ENCODE data around the gene DNAH1.

DNAH1 gene

DNA sequence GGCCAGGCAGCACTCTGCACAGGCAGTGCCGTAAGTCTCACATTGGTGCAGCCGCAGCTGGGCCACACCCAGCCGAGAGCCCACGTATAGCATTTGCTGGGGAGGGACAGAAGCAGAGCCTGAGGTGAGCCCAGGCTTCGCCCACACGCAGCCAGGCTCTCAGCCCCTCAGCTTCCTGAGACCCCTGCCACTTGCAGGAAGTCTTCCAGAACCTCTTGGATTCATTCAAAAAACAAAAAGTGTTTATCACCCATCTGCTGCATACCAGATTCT lies 121.9 kb downstream of the DNAH1 start:
- H3K27ac ChIP-seq, result no peak overlapping the region
- TF ChIP-seq, protein P1, sequence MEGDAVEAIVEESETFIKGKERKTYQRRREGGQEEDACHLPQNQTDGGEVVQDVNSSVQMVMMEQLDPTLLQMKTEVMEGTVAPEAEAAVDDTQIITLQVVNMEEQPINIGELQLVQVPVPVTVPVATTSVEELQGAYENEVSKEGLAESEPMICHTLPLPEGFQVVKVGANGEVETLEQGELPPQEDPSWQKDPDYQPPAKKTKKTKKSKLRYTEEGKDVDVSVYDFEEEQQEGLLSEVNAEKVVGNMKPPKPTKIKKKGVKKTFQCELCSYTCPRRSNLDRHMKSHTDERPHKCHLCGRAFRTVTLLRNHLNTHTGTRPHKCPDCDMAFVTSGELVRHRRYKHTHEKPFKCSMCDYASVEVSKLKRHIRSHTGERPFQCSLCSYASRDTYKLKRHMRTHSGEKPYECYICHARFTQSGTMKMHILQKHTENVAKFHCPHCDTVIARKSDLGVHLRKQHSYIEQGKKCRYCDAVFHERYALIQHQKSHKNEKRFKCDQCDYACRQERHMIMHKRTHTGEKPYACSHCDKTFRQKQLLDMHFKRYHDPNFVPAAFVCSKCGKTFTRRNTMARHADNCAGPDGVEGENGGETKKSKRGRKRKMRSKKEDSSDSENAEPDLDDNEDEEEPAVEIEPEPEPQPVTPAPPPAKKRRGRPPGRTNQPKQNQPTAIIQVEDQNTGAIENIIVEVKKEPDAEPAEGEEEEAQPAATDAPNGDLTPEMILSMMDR (IDR thresholded peaks at IDR 0.05; ENCODE audit: low read depth, low read length, missing control alignments), result no peak
- no peaks in the 10 kb centered on the region for H3K27me3 ChIP-seq (replicated peaks)
- DNase-seq, result no peak
- in situ Hi-C loops (cut with HindIII; ENCODE audit: low pct_ligation_motif_present, low sequenced_read_pairs), result no loop called here
- no peaks in the 10 kb centered on the region for H3K36me3 ChIP-seq (replicated peaks)
- H3K4me3 ChIP-seq (ENCODE audit: low read depth, low read length), result no peak overlapping the region

DNA sequence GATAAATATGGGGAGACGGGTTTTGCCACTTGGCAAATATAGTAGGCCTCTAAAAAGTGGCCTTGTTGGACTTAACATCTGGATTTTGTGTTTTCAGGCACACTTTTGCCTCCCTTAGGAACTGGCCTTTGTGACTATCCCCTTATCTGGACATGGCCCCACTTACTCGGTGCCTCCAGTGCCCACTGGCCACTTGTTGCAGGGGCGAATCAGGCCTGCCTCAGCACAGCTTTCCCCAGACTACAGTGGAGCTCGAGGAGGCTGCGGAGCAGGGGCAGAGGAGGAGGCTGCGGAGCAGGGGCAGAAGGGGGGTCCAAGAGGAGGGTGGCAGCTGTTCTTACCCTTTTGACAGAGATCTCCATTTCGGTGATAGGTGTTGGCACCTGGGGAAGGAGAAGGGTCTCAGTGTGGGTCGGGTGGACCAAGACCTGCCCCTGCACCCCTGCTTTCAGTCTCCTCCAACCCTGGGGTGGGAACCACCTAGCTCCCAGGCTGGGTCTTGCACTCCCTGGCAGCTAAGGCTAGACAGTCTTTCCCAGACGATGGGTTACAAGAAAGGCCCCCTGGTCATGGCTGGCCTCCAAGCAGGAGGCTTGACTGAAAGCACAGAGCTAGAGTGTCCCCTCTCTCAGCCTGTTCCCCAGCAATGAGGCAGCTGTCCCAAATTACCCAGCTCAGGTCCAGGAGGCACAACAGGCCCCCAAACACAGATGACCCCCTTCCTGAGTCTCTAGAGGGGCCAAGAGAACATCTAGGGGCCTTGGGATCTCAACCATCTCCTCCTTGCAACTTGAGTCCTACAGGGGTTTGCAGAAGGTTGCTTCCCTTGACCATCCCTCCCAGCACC lies 122.7 kb downstream of the DNAH1 start:
- in situ Hi-C loops (cut with HindIII; ENCODE audit: low pct_ligation_motif_present, low sequenced_read_pairs), result no loop called here

DNA sequence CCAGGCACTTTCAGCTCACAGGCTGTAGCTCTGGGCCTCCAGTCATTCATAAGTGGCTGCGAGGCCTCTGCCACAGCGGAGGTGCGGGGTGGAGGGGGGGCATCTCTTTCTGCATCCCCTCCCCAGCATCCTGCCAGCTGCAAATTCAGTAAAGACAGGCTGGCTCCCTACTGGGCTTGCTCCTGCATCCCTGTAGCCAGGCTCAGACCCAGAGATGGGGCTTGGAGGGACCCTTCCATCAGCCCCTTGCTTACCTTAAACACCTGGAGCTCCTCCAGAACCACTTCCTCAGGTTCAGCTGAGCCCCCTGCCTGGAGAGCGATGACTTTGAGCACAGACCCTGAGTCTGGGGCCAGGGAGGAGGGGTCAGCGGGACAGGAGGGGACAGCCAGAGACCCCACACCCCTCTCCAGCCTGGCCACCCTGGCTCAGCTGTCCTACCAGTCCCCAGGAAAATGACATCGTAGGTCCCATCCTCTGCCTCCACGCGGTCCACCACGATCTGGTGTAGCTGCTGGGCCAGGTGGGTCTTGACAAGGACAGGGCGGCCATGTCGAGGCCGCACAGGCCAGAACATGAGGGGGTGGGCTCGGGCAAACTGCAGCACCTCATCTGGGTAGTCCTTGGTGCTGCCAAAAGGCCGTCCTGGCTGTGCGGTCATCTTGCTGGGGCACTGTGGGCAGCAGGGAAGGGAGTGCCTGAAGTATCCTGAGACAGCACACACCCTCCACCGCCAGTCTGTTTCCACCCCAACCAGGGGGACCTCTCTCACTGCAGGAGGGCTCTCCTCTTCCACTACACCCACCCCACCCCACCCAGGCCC lies 123.5 kb downstream of the DNAH1 start:
- Histone ChIP-seq H3K4me3 (ENCODE audit: low read depth, low read length) (no peak overlapping the region), H3K27me3 (replicated peaks) (no peaks in the 10 kb centered on the region), H3K27ac (no peak overlapping the region), H3K36me3 (replicated peaks) (no peaks in the 10 kb centered on the region)
- TF ChIP-seq, protein P1 (IDR thresholded peaks at IDR 0.05; ENCODE audit: low read depth, low read length, missing control alignments), result no peak
- no peak for DNase-seq
- in situ Hi-C loops (cut with HindIII; ENCODE audit: low pct_ligation_motif_present, low sequenced_read_pairs), result no loop called here

More for the DNA sequence above, 122.7 kb downstream of the DNAH1 start:
- no peak for DNase-seq
- Histone ChIP-seq H3K36me3 (replicated peaks) (no peaks in the 10 kb centered on the region), H3K4me3 (ENCODE audit: low read depth, low read length) (no peak overlapping the region), H3K27me3 (replicated peaks) (no peaks in the 10 kb centered on the region), H3K27ac (no peak overlapping the region)
- TF ChIP-seq, protein P1 (IDR thresholded peaks at IDR 0.05; ENCODE audit: low read depth, low read length, missing control alignments), result no peak

DNA sequence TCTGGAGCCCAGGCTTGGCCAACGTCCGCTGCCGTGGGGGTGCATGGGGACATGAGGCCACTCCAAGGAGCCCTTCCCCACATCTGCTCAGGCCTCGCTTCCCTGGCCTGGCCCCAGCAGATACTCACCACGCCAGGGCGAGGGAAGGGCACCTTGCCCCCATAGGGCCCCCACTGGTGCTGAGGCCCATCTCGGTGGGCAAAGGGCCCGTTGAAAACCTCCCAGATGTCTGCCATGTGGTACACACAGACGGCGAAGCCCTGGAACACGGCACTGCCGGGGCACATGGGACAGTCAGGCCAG lies 124.1 kb downstream of the DNAH1 start:
- TF ChIP-seq, protein P1 (IDR thresholded peaks at IDR 0.05; ENCODE audit: low read depth, low read length, missing control alignments), result no peak
- no peak for DNase-seq
- Histone ChIP-seq H3K27me3 (replicated peaks) (no peaks in the 10 kb centered on the region), H3K4me3 (ENCODE audit: low read depth, low read length) (no peak overlapping the region), H3K27ac (no peak overlapping the region), H3K36me3 (replicated peaks) (no peaks in the 10 kb centered on the region)
- in situ Hi-C loops (cut with HindIII; ENCODE audit: low pct_ligation_motif_present, low sequenced_read_pairs), result no loop called here

DNA sequence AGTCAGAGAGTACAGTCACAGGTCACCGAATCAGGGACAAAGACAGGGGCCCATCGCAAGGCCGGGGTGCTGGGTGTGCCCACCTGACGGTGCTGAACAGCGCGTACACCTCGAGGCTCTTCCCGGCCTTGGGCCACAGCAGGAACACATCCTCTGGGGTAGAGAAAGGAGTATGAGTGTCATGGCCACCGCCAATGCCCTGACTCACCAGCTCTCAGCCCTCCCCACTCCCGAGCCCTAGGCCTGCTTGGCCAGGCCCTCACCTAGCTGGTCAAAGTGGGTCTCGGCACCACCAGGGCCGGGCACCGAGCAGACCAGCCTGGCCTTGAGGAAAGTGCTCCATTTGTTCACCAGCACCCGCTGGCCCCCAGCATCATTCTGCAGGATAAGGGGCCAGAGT lies 124.6 kb downstream of the DNAH1 start:
- in situ Hi-C loops (cut with HindIII; ENCODE audit: low pct_ligation_motif_present, low sequenced_read_pairs), result no loop called here
- Histone ChIP-seq H3K27ac (no peak overlapping the region), H3K36me3 (replicated peaks) (no peaks in the 10 kb centered on the region), H3K27me3 (replicated peaks) (no peaks in the 10 kb centered on the region), H3K4me3 (ENCODE audit: low read depth, low read length) (no peak overlapping the region)
- TF ChIP-seq, protein P1 (IDR thresholded peaks at IDR 0.05; ENCODE audit: low read depth, low read length, missing control alignments), result no peak
- no peak for DNase-seq

All from brain microvascular endothelial cell (primary cell).